ENCODE measurements around the gene KLHL14.

GRCh38 chr18:32773382-32773712 lies 524 bp upstream of the KLHL14 start:
- TF ChIP-seq MXI1 (IDR thresholded peaks at IDR 0.05; ENCODE audit: low read depth, low read length) (no peak), USF2 (IDR thresholded peaks at IDR 0.05; ENCODE audit: borderline replicate concordance, low read depth, low read length) (no peak), CTCF (IDR thresholded peaks at IDR 0.05 in 2 of 3, conservative IDR thresholded peaks at IDR 0.05 in 1 of 3; ENCODE audit: control insufficient read depth in 2 of 3, extremely low read depth in 1 of 3, insufficient read depth in 1 of 3, low read depth in 3 of 3, low read length in 3 of 3) (no peak), CREB1 (IDR thresholded peaks at IDR 0.05; ENCODE audit: low read depth) (no peak), ELK1 (IDR thresholded peaks at IDR 0.05; ENCODE audit: low read depth, low read length) (no peak), CEBPZ (IDR thresholded peaks at IDR 0.05; ENCODE audit: low read depth, low read length) (no peak), REST (IDR thresholded peaks at IDR 0.05; ENCODE audit: low read depth, low read length) (no peak), DPF2 (IDR thresholded peaks at IDR 0.05) (no peak), POLR2A (IDR thresholded peaks at IDR 0.05; ENCODE audit: low read depth, low read length) (no peak), HCFC1 (IDR thresholded peaks at IDR 0.05; ENCODE audit: low read length) (no peak), ZBTB33 (IDR thresholded peaks at IDR 0.05) (no peak)

Data from GM12878 (cell line).